Breast epithelium (tissue), 4 donors: ENCODE results near the gene LPAR1. TPM values are rescaled to one million over a fixed set of nuclear protein-coding genes. Genes with fewer than 3 reads are reported as not detected.

Experiments
- DNase-seq, 2 donors: peaks; one replicate each; pipeline ENCODE4 v3.0.0-alpha.2; 2019; ENCODE audit warnings: low spot score in 2 of 2
- H3K27ac ChIP-seq, 2 donors: fragments of 200-600 bp; sonication (generic) in 1 of 2; one replicate each; pipeline ENCODE4 v1.5.1; 2016 to 2019; ENCODE audit warnings: mild to moderate bottlenecking in 1 of 2
- H3K27me3 ChIP-seq, 2 donors: fragments of 200-600 bp; sonication (generic) in 1 of 2; one replicate each; pipeline versions ENCODE4 v1.5.1 to v1.6.0; 2017 to 2019; ENCODE audit warnings: control low read depth in 1 of 2, mild to moderate bottlenecking in 1 of 2
- H3K36me3 ChIP-seq: fragments of 200-600 bp; one replicate; pipeline ENCODE4 v1.5.1; 2019
- H3K4me1 ChIP-seq, 2 donors: fragments of 200-600 bp; sonication (generic); one replicate each; pipeline ENCODE4 v1.5.1; 2016 to 2019; ENCODE audit warnings: control low read depth in 1 of 2
- H3K4me3 ChIP-seq, 3 donors: fragments of 200-600 bp; sonication (generic); 1 replicate in 2 of 3; 2 replicates in 1 of 3; pipeline ENCODE4 v1.5.1; 2016 to 2019; ENCODE audit warnings: mild to moderate bottlenecking in 3 of 3, moderate library complexity in 2 of 3
- H3K9me3 ChIP-seq, 2 donors: fragments of 200-600 bp; sonication (generic) in 1 of 2; one replicate each; pipeline ENCODE4 v1.5.1; 2016 to 2019; ENCODE audit warnings: control low read depth in 1 of 2
- POLR2A ChIP-seq: fragments of 450-650 bp; IDR thresholded peaks from one replicate; pipeline ENCODE4 v1.6.1; 2016; ENCODE audit warnings: antibody characterized with exemption, mild to moderate bottlenecking, moderate library complexity
- POLR2AphosphoS5 ChIP-seq, 3 donors: sonication (generic); formaldehyde crosslinking; IDR thresholded peaks; one replicate each; pipeline ENCODE4 v1.6.1; 2017; ENCODE audit warnings: antibody characterized with exemption in 3 of 3
- intact Hi-C: fragments of 100-400 bp; cut with DNase I; formaldehyde crosslinking; loops from one replicate; pipeline ENCODE4 v1.15.1; 2023; ENCODE audit warnings: low total_unique reads
- total RNA-seq, 3 donors: library from RNA; depleted of rRNA; stranded (reverse); fragments of >200 nt; gene quantifications; one replicate each; pipeline ENCODE4 v1.1.0, GENCODE V29; 2016
- TF ChIP-seq, protein P1 (sequence below), 3 donors: fragments of 450-650 bp; IDR thresholded peaks; one replicate each; pipeline ENCODE4 v1.5.1; 2016 to 2017; ENCODE audit warnings: antibody characterized with exemption in 3 of 3, mild to moderate bottlenecking in 3 of 3, moderate library complexity in 3 of 3

Gene LPAR1
- total RNA-seq, 3 donors from 2014 or later, result 24.6 to 138 (median 79.3) TPM

GRCh38 chr9:110980261-110980660, 58.0 kb downstream of the LPAR1 start:
- Histone ChIP-seq H3K27me3 (no peaks in the 10 kb centered on the region), H3K9me3 (peaks cover 0 to 4% of the 10 kb centered on the region in 2 donors), H3K4me3 (no peak overlapping the region), H3K36me3 (no peaks in the 10 kb centered on the region), H3K27ac (no peak overlapping the region), H3K4me1 (no peaks in the 10 kb centered on the region)
- TF ChIP-seq POLR2AphosphoS5 (IDR thresholded peaks at IDR 0.05), result no peak
- TF ChIP-seq, protein P1, sequence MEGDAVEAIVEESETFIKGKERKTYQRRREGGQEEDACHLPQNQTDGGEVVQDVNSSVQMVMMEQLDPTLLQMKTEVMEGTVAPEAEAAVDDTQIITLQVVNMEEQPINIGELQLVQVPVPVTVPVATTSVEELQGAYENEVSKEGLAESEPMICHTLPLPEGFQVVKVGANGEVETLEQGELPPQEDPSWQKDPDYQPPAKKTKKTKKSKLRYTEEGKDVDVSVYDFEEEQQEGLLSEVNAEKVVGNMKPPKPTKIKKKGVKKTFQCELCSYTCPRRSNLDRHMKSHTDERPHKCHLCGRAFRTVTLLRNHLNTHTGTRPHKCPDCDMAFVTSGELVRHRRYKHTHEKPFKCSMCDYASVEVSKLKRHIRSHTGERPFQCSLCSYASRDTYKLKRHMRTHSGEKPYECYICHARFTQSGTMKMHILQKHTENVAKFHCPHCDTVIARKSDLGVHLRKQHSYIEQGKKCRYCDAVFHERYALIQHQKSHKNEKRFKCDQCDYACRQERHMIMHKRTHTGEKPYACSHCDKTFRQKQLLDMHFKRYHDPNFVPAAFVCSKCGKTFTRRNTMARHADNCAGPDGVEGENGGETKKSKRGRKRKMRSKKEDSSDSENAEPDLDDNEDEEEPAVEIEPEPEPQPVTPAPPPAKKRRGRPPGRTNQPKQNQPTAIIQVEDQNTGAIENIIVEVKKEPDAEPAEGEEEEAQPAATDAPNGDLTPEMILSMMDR (IDR thresholded peaks at IDR 0.05), result no peak
- TF ChIP-seq POLR2A, result no peak
- intact Hi-C loops, result no loop called here
- DNase-seq, result no peak

DNA sequence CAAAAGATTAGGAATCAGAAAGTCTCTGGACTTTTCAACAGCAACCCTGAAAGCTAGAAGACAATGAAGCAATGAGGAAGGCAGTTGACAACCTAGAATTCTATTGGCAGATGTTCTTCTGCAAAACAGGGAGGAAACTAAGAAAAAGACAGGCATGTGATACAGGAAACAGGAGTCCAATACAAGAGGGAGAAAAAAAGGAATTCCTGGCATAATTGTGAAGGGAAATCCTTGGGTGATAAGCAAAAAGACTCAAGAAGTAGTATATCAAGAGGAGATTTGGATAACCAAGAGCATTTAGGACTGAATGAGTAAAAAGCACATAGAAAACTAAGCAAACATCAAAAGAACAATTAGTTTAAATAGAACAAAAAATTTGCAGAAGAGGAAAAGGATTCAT, 58.6 kb downstream of the LPAR1 start:
- Histone ChIP-seq H3K36me3 (no peaks in the 10 kb centered on the region), H3K27ac (no peak overlapping the region), H3K27me3 (no peaks in the 10 kb centered on the region), H3K4me1 (no peaks in the 10 kb centered on the region), H3K4me3 (no peak overlapping the region), H3K9me3 (peaks cover 0 to 4% of the 10 kb centered on the region in 2 donors)
- DNase-seq, result no peak
- TF ChIP-seq, protein P1 (IDR thresholded peaks at IDR 0.05), result no peak
- intact Hi-C loops, result no loop called here

DNA sequence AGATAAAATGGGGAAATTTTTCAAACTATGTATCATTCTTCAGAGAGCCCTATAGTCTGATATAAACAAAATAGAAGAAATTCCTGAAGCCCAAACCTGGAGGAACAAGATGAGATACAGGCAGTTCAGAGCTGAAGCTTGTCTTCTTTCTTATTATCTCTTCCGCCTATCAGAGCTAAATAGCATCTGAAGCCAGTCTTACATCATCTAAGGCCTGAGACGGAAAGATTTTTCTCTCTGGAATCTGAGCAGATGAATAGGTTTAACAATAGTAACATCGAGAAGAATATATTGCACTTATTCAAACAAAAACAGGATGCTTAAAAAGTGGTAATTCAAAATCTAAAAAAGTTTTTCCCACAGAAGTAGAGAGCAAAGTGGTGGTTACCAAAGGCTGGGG, 59.8 kb downstream of the LPAR1 start:
- H3K4me1 ChIP-seq, result no peaks in the 10 kb centered on the region
- H3K27me3 ChIP-seq, result no peaks in the 10 kb centered on the region
- intact Hi-C loops, result no loop called here
- DNase-seq, result no peak
- peaks cover 0 to 4% of the 10 kb centered on the region in 2 donors for H3K9me3 ChIP-seq
- TF ChIP-seq POLR2A (no peak), POLR2AphosphoS5 (IDR thresholded peaks at IDR 0.05) (no peak)
- TF ChIP-seq, protein P1 (IDR thresholded peaks at IDR 0.05), result no peak
- H3K27ac ChIP-seq, result no peak overlapping the region
- no peak overlapping the region for H3K4me3 ChIP-seq
- H3K36me3 ChIP-seq, result no peaks in the 10 kb centered on the region

GRCh38 chr9:110977259-110977709, 61.0 kb downstream of the LPAR1 start:
- peak in 1 of 2 donors; percentile 27 for DNase-seq
- H3K9me3 ChIP-seq, result peaks cover 0 to 4% of the 10 kb centered on the region in 2 donors
- no peaks in the 10 kb centered on the region for H3K27me3 ChIP-seq
- no peak for TF ChIP-seq POLR2A
- peak in 1 of 3 donors; percentile 31 for TF ChIP-seq POLR2AphosphoS5 (IDR thresholded peaks at IDR 0.05)
- TF ChIP-seq, protein P1 (IDR thresholded peaks at IDR 0.05), result no peak
- H3K4me1 ChIP-seq, result no peaks in the 10 kb centered on the region
- H3K4me3 ChIP-seq, result no peak overlapping the region
- peak overlapping the region in 1 of 2 donors; percentile 43 for H3K27ac ChIP-seq
- intact Hi-C loops, result no loop called here
- no peaks in the 10 kb centered on the region for H3K36me3 ChIP-seq

DNA sequence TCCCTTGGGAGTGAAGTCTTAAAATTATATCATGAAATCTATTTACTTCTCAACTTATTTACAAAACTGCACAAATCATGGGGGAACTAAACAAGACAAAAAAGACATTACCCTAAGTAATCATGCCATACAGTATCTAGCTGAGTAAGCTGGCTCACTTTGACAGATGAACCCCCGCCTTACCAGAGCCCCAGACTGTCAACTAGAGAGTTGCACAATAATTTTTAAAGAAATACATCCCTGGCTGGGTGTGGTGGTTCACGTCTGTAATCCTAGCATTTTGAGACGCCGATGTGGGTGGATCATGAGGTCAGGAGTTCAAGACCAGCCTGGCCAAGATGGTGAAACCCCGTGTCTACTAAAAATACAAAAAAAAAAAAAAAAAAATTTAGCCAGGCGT, 62.3 kb downstream of the LPAR1 start:
- intact Hi-C loops, result no loop called here
- TF ChIP-seq POLR2A (no peak), POLR2AphosphoS5 (IDR thresholded peaks at IDR 0.05) (no peak)
- TF ChIP-seq, protein P1 (IDR thresholded peaks at IDR 0.05), result no peak
- H3K36me3 ChIP-seq, result no peaks in the 10 kb centered on the region
- no peak overlapping the region for H3K27ac ChIP-seq
- no peaks in the 10 kb centered on the region for H3K4me1 ChIP-seq
- DNase-seq, result no peak
- H3K4me3 ChIP-seq, result no peak overlapping the region
- no peaks in the 10 kb centered on the region for H3K9me3 ChIP-seq
- no peaks in the 10 kb centered on the region for H3K27me3 ChIP-seq
